ENCODE data around the gene DSCAML1. TPM values are rescaled to one million over a fixed set of nuclear protein-coding genes. Genes with fewer than 3 reads are reported as not detected.

DSCAML1 gene
- total RNA-seq, 1 experiment from 2014 or later: 0.15 TPM

DNA sequence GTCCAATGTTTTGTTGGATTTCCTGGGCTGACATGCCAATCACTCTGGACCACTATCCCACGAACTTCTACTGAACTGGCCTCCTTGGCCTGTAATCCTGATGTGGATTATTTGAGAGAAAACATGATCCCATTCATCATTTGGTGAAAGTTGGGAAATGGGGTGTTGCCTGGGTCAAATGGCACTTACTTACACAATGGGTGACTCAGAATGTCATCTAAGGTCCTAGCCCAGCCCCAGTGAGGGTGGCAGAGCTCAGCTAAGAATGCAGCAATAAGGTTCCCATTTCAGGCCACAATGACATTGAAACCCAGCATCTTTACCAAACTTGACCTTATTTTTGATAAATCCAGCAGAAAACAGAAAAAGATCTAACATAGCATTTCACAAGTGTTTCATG is 8.0 kb upstream of the DSCAML1 start:
- no peak overlapping the region for H2BK5ac ChIP-seq (ENCODE audit: insufficient read length, low read length)
- H2BK12ac ChIP-seq (ENCODE audit: insufficient read length, low read depth, low read length): no peak overlapping the region
- no peak for DNase-seq
- H3K79me2 ChIP-seq (ENCODE audit: insufficient read depth, low read length): no peaks in the 10 kb centered on the region
- H3K23me2 ChIP-seq (ENCODE audit: insufficient read length, low read depth, low read length, poor library complexity, severe bottlenecking): no peaks in the 10 kb centered on the region
- peaks cover 0 to 7% of the 10 kb centered on the region in 2 experiments for H3K4me1 Mint-ChIP-seq
- H2AFZ ChIP-seq (ENCODE audit: low read length): no peak overlapping the region
- no peak overlapping the region for H2BK20ac ChIP-seq (ENCODE audit: low read depth, low read length, poor library complexity, severe bottlenecking)
- no peak overlapping the region for H2BK120ac ChIP-seq (ENCODE audit: low read depth, low read length, poor library complexity, severe bottlenecking)
- H3K79me1 ChIP-seq (ENCODE audit: insufficient read depth, low read depth, low read length, poor library complexity, severe bottlenecking): no peaks in the 10 kb centered on the region
- H3K9ac ChIP-seq (ENCODE audit: extremely low read depth, insufficient read length, low read length): no peak overlapping the region
- peaks cover 44% of the 10 kb centered on the region for H3K27me3 Mint-ChIP-seq (ENCODE audit: low read depth)
- WGBS (ENCODE audit: extremely low coverage, insufficient read length, low lambda C conversion rate): no CpG with 5 or more reads among the region's 1 CpG
- H3K4ac ChIP-seq (ENCODE audit: low read depth, low read length): no peak overlapping the region
- no peak overlapping the region for H3K14ac ChIP-seq (ENCODE audit: insufficient read depth, low read length)
- no peak overlapping the region for H2AK5ac ChIP-seq (ENCODE audit: insufficient read length, low read length)
- TF ChIP-seq, protein P1, sequence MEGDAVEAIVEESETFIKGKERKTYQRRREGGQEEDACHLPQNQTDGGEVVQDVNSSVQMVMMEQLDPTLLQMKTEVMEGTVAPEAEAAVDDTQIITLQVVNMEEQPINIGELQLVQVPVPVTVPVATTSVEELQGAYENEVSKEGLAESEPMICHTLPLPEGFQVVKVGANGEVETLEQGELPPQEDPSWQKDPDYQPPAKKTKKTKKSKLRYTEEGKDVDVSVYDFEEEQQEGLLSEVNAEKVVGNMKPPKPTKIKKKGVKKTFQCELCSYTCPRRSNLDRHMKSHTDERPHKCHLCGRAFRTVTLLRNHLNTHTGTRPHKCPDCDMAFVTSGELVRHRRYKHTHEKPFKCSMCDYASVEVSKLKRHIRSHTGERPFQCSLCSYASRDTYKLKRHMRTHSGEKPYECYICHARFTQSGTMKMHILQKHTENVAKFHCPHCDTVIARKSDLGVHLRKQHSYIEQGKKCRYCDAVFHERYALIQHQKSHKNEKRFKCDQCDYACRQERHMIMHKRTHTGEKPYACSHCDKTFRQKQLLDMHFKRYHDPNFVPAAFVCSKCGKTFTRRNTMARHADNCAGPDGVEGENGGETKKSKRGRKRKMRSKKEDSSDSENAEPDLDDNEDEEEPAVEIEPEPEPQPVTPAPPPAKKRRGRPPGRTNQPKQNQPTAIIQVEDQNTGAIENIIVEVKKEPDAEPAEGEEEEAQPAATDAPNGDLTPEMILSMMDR (conservative IDR thresholded peaks at IDR 0.05): no peak
- no peaks in the 10 kb centered on the region for H3K4me1 ChIP-seq (ENCODE audit: insufficient read depth, low read length)
- no peak overlapping the region for H3K27ac ChIP-seq (ENCODE audit: insufficient read length, low read depth, low read length)
- H3K23ac ChIP-seq (ENCODE audit: insufficient read length, low read depth, low read length): no peak overlapping the region
- H4K5ac ChIP-seq (ENCODE audit: insufficient read length, low read depth, low read length): no peak overlapping the region
- H2BK15ac ChIP-seq (ENCODE audit: low read depth, low read length): no peak overlapping the region
- no peaks in the 10 kb centered on the region for H3K36me3 Mint-ChIP-seq (ENCODE audit: insufficient read depth in 1 of 3, low read depth in 3 of 3)
- H3K27ac Mint-ChIP-seq: no peak overlapping the region
- no peaks in the 10 kb centered on the region for H3K9me3 ChIP-seq (ENCODE audit: control insufficient read depth, low read depth, low read length)
- no peaks in the 10 kb centered on the region for H3K9me3 Mint-ChIP-seq
- no peak overlapping the region for H3K4me3 Mint-ChIP-seq
- no peaks in the 10 kb centered on the region for H3K27me3 ChIP-seq (ENCODE audit: insufficient read depth, low read length)
- H4K8ac ChIP-seq (replicated peaks; ENCODE audit: insufficient read length, low read depth, low read length): no peak overlapping the region
- H3K56ac ChIP-seq (ENCODE audit: insufficient read length, low read depth, low read length): no peak overlapping the region
- no peaks in the 10 kb centered on the region for H4K20me1 ChIP-seq (ENCODE audit: control insufficient read depth, insufficient read depth, insufficient read length)
- H3T11ph ChIP-seq (ENCODE audit: low read length): no peak overlapping the region
- no peak overlapping the region for H4K91ac ChIP-seq (ENCODE audit: insufficient read length, low read depth, low read length)
- no peak overlapping the region for H3K4me2 ChIP-seq (ENCODE audit: insufficient read depth, insufficient read length, low read length)
- H3K18ac ChIP-seq (ENCODE audit: insufficient read length, low read depth, low read length): no peak overlapping the region

All from H9 (cell line).